ENCODE results near the gene MLEC. TPM values are rescaled to one million over a fixed set of nuclear protein-coding genes. Genes with fewer than 3 reads are reported as not detected.

MLEC gene
- total RNA-seq, 1 experiment from 2014 or later = 181 TPM

- no peaks in the 10 kb centered on the region for H3K9me3 Mint-ChIP-seq
- no CpG with 5 or more reads among the region's 9 CpGs for WGBS (ENCODE audit: extremely low coverage, insufficient read length, low lambda C conversion rate)
- no peaks in the 10 kb centered on the region for H3K4me1 ChIP-seq (ENCODE audit: insufficient read depth, low read length)
- no peaks in the 10 kb centered on the region for H3K27me3 Mint-ChIP-seq (ENCODE audit: low read depth)
- no peaks in the 10 kb centered on the region for H3K79me2 ChIP-seq (ENCODE audit: insufficient read depth, low read length)
- H4K8ac ChIP-seq (replicated peaks; ENCODE audit: insufficient read length, low read depth, low read length) = no peak overlapping the region
- H2BK15ac ChIP-seq (ENCODE audit: low read depth, low read length) = no peak overlapping the region
- H3K4ac ChIP-seq (ENCODE audit: low read depth, low read length) = no peak overlapping the region
- no peaks in the 10 kb centered on the region for H3K23me2 ChIP-seq (ENCODE audit: insufficient read length, low read depth, low read length, poor library complexity, severe bottlenecking)
- H3K27me3 ChIP-seq (ENCODE audit: insufficient read depth, low read length) = no peaks in the 10 kb centered on the region
- no peak overlapping the region for H3K9ac ChIP-seq (ENCODE audit: extremely low read depth, insufficient read length, low read length)
- no peak overlapping the region for H4K91ac ChIP-seq (ENCODE audit: insufficient read length, low read depth, low read length)
- no peak overlapping the region for H3K56ac ChIP-seq (ENCODE audit: insufficient read length, low read depth, low read length)
- no peak overlapping the region for H3K4me2 ChIP-seq (ENCODE audit: insufficient read depth, insufficient read length, low read length)
- no peak overlapping the region for H2BK12ac ChIP-seq (ENCODE audit: insufficient read length, low read depth, low read length)
- H3T11ph ChIP-seq (ENCODE audit: low read length) = no peak overlapping the region
- H2BK5ac ChIP-seq (ENCODE audit: insufficient read length, low read length) = no peak overlapping the region
- H2BK20ac ChIP-seq (ENCODE audit: low read depth, low read length, poor library complexity, severe bottlenecking) = no peak overlapping the region
- no peaks in the 10 kb centered on the region for H3K79me1 ChIP-seq (ENCODE audit: insufficient read depth, low read depth, low read length, poor library complexity, severe bottlenecking)
- H4K20me1 ChIP-seq (ENCODE audit: control insufficient read depth, insufficient read depth, insufficient read length) = no peaks in the 10 kb centered on the region
- no peak overlapping the region for H2AK5ac ChIP-seq (ENCODE audit: insufficient read length, low read length)
- H3K4me3 Mint-ChIP-seq = no peak overlapping the region
- H3K36me3 Mint-ChIP-seq (ENCODE audit: insufficient read depth in 1 of 3, low read depth in 3 of 3) = peaks cover 51 to 94% (median 89%) of the 10 kb centered on the region in 3 experiments
- H3K27ac Mint-ChIP-seq = no peak overlapping the region; a peak in 1 of 7 replicates
- H2AFZ ChIP-seq (ENCODE audit: low read length) = no peak overlapping the region
- TF ChIP-seq CTCF (conservative IDR thresholded peaks at IDR 0.05) = no peak
- H4K5ac ChIP-seq (ENCODE audit: insufficient read length, low read depth, low read length) = no peak overlapping the region
- DNase-seq = no peak
- H3K27ac ChIP-seq (ENCODE audit: insufficient read length, low read depth, low read length) = no peak overlapping the region
- no peak overlapping the region for H2BK120ac ChIP-seq (ENCODE audit: low read depth, low read length, poor library complexity, severe bottlenecking)
- 0 out of 4 replicates have a peak, but pooled peaks cover 0 to 2% of the 10 kb centered on the region in 2 experiments for H3K4me1 Mint-ChIP-seq
- no peak overlapping the region for H3K14ac ChIP-seq (ENCODE audit: insufficient read depth, low read length)
- no peaks in the 10 kb centered on the region for H3K9me3 ChIP-seq (ENCODE audit: control insufficient read depth, low read depth, low read length)
- no peak overlapping the region for H3K18ac ChIP-seq (ENCODE audit: insufficient read length, low read depth, low read length)
- H3K23ac ChIP-seq (ENCODE audit: insufficient read length, low read depth, low read length) = no peak overlapping the region
These were observed 31.1 kb downstream of the MLEC start for GRCh38 chr12:120718055-120718454.
